Measurements from ENCODE around the gene ASTN2.

The ASTN2 gene

GRCh38 chr9:116524778-116525470 lies 889.9 kb downstream of the ASTN2 start:
- TF ChIP-seq CTCF (IDR thresholded peaks at IDR 0.05; ENCODE audit: extremely low read depth, insufficient read depth, missing control alignments) = no peak
- in situ Hi-C loops (cut with MboI; ENCODE audit: low pct_unique_long_range_greater_than_20kb, low sequenced_read_pairs, unreplicated experiment) = no loop called here
- no peak for DNase-seq (ENCODE audit: low spot score)

- no peak for TF ChIP-seq CTCF (IDR thresholded peaks at IDR 0.05; ENCODE audit: extremely low read depth, insufficient read depth, missing control alignments)
- in situ Hi-C loops (cut with MboI; ENCODE audit: low pct_unique_long_range_greater_than_20kb, low sequenced_read_pairs, unreplicated experiment) = no loop called here
- DNase-seq (ENCODE audit: low spot score) = no peak
Observed at GRCh38 chr9:116520218-116520617, 894.6 kb downstream of the ASTN2 start.

GRCh38 chr9:116516456-116516855 lies 898.4 kb downstream of the ASTN2 start:
- in situ Hi-C loops (cut with MboI; ENCODE audit: low pct_unique_long_range_greater_than_20kb, low sequenced_read_pairs, unreplicated experiment) = no loop called here
- no peak for TF ChIP-seq CTCF (IDR thresholded peaks at IDR 0.05; ENCODE audit: extremely low read depth, insufficient read depth, missing control alignments)
- DNase-seq (ENCODE audit: low spot score) = no peak

GRCh38 chr9:116515541-116515940 lies 899.3 kb downstream of the ASTN2 start:
- no peak for TF ChIP-seq CTCF (IDR thresholded peaks at IDR 0.05; ENCODE audit: extremely low read depth, insufficient read depth, missing control alignments)
- in situ Hi-C loops (cut with MboI; ENCODE audit: low pct_unique_long_range_greater_than_20kb, low sequenced_read_pairs, unreplicated experiment) = no loop called here
- no peak for DNase-seq (ENCODE audit: low spot score)

- in situ Hi-C loops (cut with MboI; ENCODE audit: low pct_unique_long_range_greater_than_20kb, low sequenced_read_pairs, unreplicated experiment) = no loop called here
- no peak for TF ChIP-seq CTCF (IDR thresholded peaks at IDR 0.05; ENCODE audit: extremely low read depth, insufficient read depth, missing control alignments)
- DNase-seq (ENCODE audit: low spot score) = no peak
Observed at GRCh38 chr9:116506685-116507084, 908.2 kb downstream of the ASTN2 start.

GRCh38 chr9:116504893-116505480 lies 909.9 kb downstream of the ASTN2 start:
- in situ Hi-C loops (cut with MboI; ENCODE audit: low pct_unique_long_range_greater_than_20kb, low sequenced_read_pairs, unreplicated experiment) = no loop called here
- no peak for DNase-seq (ENCODE audit: low spot score)
- no peak for TF ChIP-seq CTCF (IDR thresholded peaks at IDR 0.05; ENCODE audit: extremely low read depth, insufficient read depth, missing control alignments)

All from GM13977 (cell line).